NCI-H1694 (cell line): Measurements from ENCODE around the gene RABAC1.

Experiments
- DNase-seq: peaks from one replicate; lab custom pipeline; 2025; lab: John Stamatoyannopoulos, UW

Gene RABAC1

GRCh38 chr19:41928754-41929535 is 30.2 kb downstream of the RABAC1 start:
- no peak for DNase-seq

- DNase-seq: no peak
These were observed 30.9 kb downstream of the RABAC1 start, which contains the start of gene ERFL for GRCh38 chr19:41928221-41928683. TSS of gene ERFL (minus strand) at chr19:41928449. CDS start at chr19:41912919, 15,530 bp downstream.

GRCh38 chr19:41927497-41928192 is 31.5 kb downstream of the RABAC1 start:
- DNase-seq: no peak

DNA sequence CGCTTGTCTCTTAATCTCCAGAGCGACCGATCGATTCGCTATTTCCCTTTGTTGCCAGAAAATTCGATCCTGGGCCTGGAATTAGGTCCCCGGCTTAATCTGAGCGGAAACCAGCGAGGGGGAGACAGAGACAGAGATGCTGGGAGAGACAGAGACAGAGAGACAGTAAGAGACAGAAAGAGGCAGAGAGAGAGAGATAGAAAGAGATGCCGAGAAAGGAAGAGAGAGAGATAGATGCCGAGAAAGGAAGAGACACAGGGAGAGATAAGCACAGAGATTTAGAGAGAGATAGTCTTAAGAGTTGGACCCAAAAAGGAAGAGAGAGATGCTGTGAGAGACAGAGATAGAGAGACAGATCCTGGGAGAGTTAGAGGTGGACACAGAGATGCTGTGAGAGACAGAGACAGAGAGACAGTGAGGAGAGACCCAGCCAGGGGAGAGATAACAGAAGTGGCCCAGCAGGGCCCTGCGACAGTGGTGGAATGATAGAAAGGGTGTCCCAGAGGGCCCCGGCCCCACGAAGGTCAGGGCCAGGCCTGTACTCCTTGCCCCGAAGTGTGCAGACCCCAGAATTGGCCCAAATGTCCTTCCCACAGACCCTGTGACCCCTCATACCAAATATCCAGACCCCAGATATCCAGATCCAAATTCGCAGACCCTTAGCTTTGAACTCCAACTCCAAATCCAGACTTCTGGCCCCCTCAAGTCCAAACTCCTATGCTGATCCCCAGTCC is 32.2 kb downstream of the RABAC1 start:
- DNase-seq: no peak

- DNase-seq: no peak
These were observed 32.9 kb downstream of the RABAC1 start for GRCh38 chr19:41926028-41926762.

- DNase-seq: no peak
These were observed 33.7 kb downstream of the RABAC1 start for GRCh38 chr19:41925208-41926003.

- DNase-seq: no peak
These were observed 34.7 kb downstream of the RABAC1 start for GRCh38 chr19:41924151-41925145.

DNA sequence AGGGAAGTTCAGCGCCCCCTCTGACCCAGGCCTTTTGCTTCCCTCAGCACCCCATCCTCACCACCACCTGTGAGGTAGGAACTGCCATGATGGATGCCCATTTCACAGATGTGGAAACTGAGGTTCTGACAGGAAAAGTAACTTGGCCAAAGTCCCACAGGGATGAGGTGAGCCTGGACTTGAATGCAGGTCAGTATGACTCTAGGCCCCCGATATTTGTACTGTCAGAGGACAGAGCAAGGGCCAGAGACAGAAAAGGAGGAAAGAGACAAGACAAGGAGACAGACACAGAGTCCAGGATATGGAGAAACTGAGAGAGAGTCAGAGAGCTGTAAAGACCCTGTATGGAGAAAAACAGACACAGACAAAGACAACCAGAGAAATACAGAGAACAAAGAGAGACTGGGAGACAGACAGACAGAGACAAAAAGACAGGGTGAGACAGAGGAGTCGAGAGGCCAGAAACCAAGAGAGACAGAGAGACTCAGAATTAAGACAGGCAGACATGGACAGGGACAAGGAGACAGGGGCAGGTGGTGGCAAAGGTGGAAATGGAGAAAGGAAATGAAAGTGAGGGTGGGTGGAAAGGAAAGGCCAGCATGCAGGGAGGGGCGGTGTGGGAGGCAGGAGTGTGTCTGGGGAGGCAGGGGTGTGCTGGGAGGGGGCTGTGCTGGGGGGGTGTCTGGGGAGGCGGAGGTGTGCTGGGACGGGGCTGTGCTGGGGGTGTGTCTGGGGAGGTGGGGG is 35.9 kb downstream of the RABAC1 start:
- no peak for DNase-seq

DNA sequence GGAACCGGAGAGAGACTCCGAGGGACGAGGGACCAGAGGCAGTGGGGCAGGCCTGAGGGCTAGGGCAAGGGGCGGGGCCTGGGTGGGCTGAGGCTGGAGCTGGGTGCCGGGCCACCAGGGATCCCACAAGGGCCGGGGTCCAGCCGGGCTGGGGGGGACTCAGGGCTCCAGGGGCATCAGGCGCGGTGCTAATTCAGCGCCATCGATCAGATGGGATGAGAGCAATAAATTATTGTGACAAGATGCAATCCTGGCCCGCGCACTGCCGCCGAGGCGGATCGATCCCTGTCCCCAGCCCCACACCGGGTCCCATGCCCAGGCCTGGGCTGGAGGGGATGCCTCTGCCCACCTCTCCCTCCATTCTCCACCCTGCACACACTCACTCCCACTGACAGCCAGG is 36.5 kb downstream of the RABAC1 start:
- no peak for DNase-seq

DNA sequence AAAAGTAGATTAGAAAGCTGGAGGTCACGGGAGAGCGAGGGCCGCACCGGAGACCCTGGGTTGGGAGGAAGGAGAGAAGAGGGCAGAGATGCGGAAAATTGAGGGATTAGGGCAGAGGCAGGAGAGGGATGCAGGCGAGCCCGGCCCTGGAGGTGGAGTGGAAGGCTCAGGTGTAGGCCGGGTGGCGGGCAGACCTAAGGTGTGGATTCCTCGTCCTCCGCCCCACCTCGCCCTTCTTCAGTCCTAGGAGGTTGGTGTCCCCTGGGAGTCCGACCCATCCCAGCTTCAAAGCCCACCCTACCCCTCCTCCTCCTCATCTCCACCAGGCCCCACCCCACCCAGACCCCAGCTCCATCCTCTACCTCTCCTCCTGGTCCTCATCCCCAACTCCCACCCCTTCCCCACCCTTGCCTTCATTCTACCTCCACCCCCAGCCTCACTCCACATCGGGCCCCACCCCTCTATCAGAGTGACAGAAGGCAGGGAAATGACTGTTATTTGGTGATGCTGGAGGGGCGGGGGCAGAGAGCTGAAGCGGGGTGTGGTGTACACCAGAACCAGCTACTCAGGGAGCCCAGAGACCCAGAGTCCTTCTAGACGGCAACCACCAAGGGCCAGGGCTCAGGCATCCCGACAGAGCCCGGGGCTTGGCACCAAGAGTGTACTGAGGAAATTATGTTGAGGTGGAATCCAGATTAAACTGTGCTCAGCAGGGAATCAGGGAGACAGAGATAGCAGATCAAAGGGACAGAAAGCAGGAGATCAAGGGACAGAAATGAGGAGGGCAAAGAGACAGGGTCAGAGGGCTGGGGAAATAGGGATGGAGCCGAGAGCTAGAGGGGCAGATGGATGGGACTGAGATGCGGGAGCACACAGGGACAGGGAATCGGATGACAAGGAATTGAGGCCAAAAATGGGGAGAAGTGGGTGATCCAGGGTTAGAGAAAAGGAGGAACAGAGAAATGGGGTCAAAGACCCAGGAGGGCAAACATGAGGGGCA is 37.2 kb downstream of the RABAC1 start:
- no peak for DNase-seq

GRCh38 chr19:41920882-41921576 is 38.1 kb downstream of the RABAC1 start:
- DNase-seq: no peak

GRCh38 chr19:41919948-41920712 is 39.0 kb downstream of the RABAC1 start:
- no peak for DNase-seq

- DNase-seq: no peak
These were observed 40.4 kb downstream of the RABAC1 start for GRCh38 chr19:41918653-41919244.

DNA sequence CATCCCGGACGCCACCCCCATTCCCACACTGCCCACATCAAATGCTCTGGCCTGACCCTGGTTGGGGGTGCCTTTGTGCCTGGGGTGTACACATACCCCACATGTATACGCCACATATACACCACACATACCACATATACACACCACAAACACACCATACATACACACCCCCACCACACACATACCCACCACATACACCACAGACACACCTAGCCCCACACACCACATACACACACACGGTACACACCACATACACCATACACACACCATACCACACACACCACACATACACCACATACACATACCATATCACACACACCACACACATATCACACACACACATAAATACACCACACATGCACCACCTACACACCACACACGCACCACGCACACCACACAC is 41.0 kb downstream of the RABAC1 start:
- DNase-seq: no peak

DNA sequence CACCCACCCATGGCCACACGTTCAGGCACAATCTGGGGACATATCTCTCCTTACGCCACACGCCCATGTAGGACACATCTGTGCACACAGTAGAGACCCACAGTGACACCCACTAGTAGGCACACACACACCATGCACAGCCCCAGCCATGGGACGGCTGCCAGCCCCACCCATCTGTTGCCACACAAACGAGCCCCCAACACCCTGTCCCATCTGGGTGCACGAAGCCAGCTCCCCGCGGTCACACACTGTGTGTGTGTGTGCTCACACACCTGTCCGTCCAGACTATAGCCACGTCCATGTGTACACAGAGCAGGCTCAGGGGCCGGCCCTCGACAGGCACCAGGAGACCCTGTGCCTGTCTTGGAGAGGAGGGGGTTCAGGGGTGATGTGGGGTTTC is 41.4 kb downstream of the RABAC1 start:
- no peak for DNase-seq

- DNase-seq: no peak
These were observed 43.2 kb downstream of the RABAC1 start for GRCh38 chr19:41915776-41916414.
